ENCODE data around the gene CENPC.
"Not testable (repeated sequence)": the region's sequence is repeated elsewhere in the genome, so short reads cannot be mapped to it uniquely, and the experiment has no call there.

The CENPC gene

GRCh38 chr4:67550857-67551256 lies 5.6 kb upstream of the CENPC start:
- no peak for DNase-seq

GRCh38 chr4:67550451-67550850 lies 5.1 kb upstream of the CENPC start:
- DNase-seq: no peak

GRCh38 chr4:67549123-67549522 lies 3.8 kb upstream of the CENPC start:
- no peak for DNase-seq

- DNase-seq: no peak
Observed at GRCh38 chr4:67546971-67547370, 1.7 kb upstream of the CENPC start.

GRCh38 chr4:67546004-67546356 lies 677 bp upstream of the CENPC start:
- DNase-seq: no peak

- DNase-seq: no peak
Observed at GRCh38 chr4:67542076-67542475, 3.2 kb downstream of the CENPC start.

GRCh38 chr4:67539830-67540229 lies 5.5 kb downstream of the CENPC start:
- no peak for DNase-seq

- DNase-seq: no peak
Observed at GRCh38 chr4:67535280-67535840, 9.9 kb downstream of the CENPC start.

GRCh38 chr4:67533112-67533511 lies 12.2 kb downstream of the CENPC start:
- no peak for DNase-seq

- not testable (repeated sequence) for DNase-seq
Observed at GRCh38 chr4:67532397-67532796, 12.9 kb downstream of the CENPC start.

- no peak for DNase-seq
Observed at GRCh38 chr4:67531379-67531962, 13.8 kb downstream of the CENPC start.

GRCh38 chr4:67524140-67524539 lies 21.2 kb downstream of the CENPC start:
- DNase-seq: not testable (repeated sequence)

- no peak for DNase-seq
Observed at GRCh38 chr4:67522851-67523671, 22.2 kb downstream of the CENPC start.

- no peak for DNase-seq
Observed at GRCh38 chr4:67522230-67522629, 23.1 kb downstream of the CENPC start.

GRCh38 chr4:67521506-67521905 lies 23.8 kb downstream of the CENPC start:
- no peak for DNase-seq

GRCh38 chr4:67520141-67520540 lies 25.2 kb downstream of the CENPC start:
- DNase-seq: no peak

GRCh38 chr4:67512501-67512900 lies 32.8 kb downstream of the CENPC start:
- DNase-seq: no peak

- DNase-seq: no peak
Observed at GRCh38 chr4:67500373-67500772, 44.9 kb downstream of the CENPC start.

- DNase-seq: no peak
Observed at GRCh38 chr4:67499799-67500198, 45.5 kb downstream of the CENPC start.

GRCh38 chr4:67483868-67484602 lies 61.3 kb downstream of the CENPC start:
- no peak for DNase-seq

GRCh38 chr4:67480810-67481209 lies 64.5 kb downstream of the CENPC start:
- DNase-seq: no peak

GRCh38 chr4:67475155-67475554 lies 70.1 kb downstream of the CENPC start:
- no peak for DNase-seq

- no peak for DNase-seq
Observed at GRCh38 chr4:67470871-67471270, 74.4 kb downstream of the CENPC start.

- DNase-seq: no peak
Observed at GRCh38 chr4:67468830-67469229, 76.5 kb downstream of the CENPC start.

Measured in amniotic stem cell (primary cell).